Measurements from ENCODE around the gene PBLD. TPM values are rescaled to one million over a fixed set of nuclear protein-coding genes. Genes with fewer than 3 reads are reported as not detected.

Gene PBLD
- 2.6 to 3.4 TPM (median 3.1 TPM) in 5 replicates for total RNA-seq (2022; extraction: Qiagen RNA extraction)

GRCh38 chr10:68332259-68333057 is at the start of gene PBLD:
PBLD (minus strand) TSS chr10:68332928; CDS start chr10:68306844, 26,084 bp downstream.

GRCh38 chr10:68331455-68332258 is 1.1 kb downstream of the PBLD start, which contains the start of gene HNRNPH3:
HNRNPH3 (plus strand) TSS chr10:68332064; CDS start chr10:68337222, 5,158 bp downstream.

Other genes starting within 250 kb of the PBLD start
- 2.0 to 3.4 TPM (median 2.5 TPM) in 5 replicates for gene MYPN, start 223.4 kb downstream of the PBLD start, total RNA-seq (2022; extraction: Qiagen RNA extraction)
- gene ATOH7, start 100.8 kb downstream of the PBLD start, total RNA-seq (2022; extraction: Qiagen RNA extraction) = 0.09 to 0.33 TPM (median 0.21 TPM) in 5 replicates
- gene HNRNPH3, start 864 bp downstream of the PBLD start, total RNA-seq (2022; extraction: Qiagen RNA extraction) = 212 to 250 TPM (median 225 TPM) in 5 replicates
- 7.8 to 10.4 TPM (median 9.8 TPM) in 5 replicates for gene RUFY2, start 74.3 kb upstream of the PBLD start, total RNA-seq (2022; extraction: Qiagen RNA extraction)
- 7.9 to 11.2 TPM (median 9.8 TPM) in 5 replicates for gene DNA2, start 139.0 kb upstream of the PBLD start, total RNA-seq (2022; extraction: Qiagen RNA extraction)
- 14.4 to 21.1 TPM (median 19.1 TPM) in 5 replicates for gene SLC25A16, start 194.6 kb upstream of the PBLD start, total RNA-seq (2022; extraction: Qiagen RNA extraction)
- gene TET1, start 227.4 kb upstream of the PBLD start, total RNA-seq (2022; extraction: Qiagen RNA extraction) = 0.49 to 0.82 TPM (median 0.71 TPM) in 5 replicates

All from A549 treated with dexamethasone at 1 μM for 4 hours (cell line).